Skeletal muscle tissue (tissue), 4 donors: ENCODE results near the gene ST8SIA1. TPM values are rescaled to one million over a fixed set of nuclear protein-coding genes. Genes with fewer than 3 reads are reported as not detected.

Source experiments
- H3K27ac ChIP-seq: one replicate; pipeline ENCODE4 v1.7.0; 2013; ENCODE audit warnings: mild to moderate bottlenecking, low read depth, low read length, inconsistent platforms
- H3K27me3 ChIP-seq, 3 donors: one replicate each; pipeline ENCODE4 v1.7.0; 2013; ENCODE audit warnings: low read length in 3 of 3; ENCODE audit not compliant: control insufficient read depth in 3 of 3, insufficient read depth in 3 of 3
- H3K36me3 ChIP-seq, 3 donors: one replicate each; pipeline ENCODE4 v1.7.0; 2013; ENCODE audit warnings: low read length in 3 of 3; ENCODE audit not compliant: control insufficient read depth in 3 of 3, insufficient read depth in 3 of 3
- H3K4me1 ChIP-seq, 3 donors: one replicate each; pipeline ENCODE4 v1.7.0; 2013; ENCODE audit warnings: low read length in 3 of 3, mild to moderate bottlenecking in 3 of 3; ENCODE audit not compliant: control insufficient read depth in 3 of 3, insufficient read depth in 3 of 3
- H3K4me3 ChIP-seq, 3 donors: one replicate each; pipeline ENCODE4 v1.7.0; 2013; ENCODE audit warnings: low read length in 3 of 3
- H3K9ac ChIP-seq, 3 donors: one replicate each; pipeline ENCODE4 v1.7.0; 2013; ENCODE audit warnings: low read length in 3 of 3, mild to moderate bottlenecking in 3 of 3, moderate library complexity in 2 of 3, low read depth in 1 of 3
- H3K9me3 ChIP-seq, 3 donors: one replicate each; pipeline ENCODE4 v1.7.0; 2013; ENCODE audit warnings: low read length in 3 of 3; ENCODE audit not compliant: control insufficient read depth in 3 of 3
- total RNA-seq: library from RNA; depleted of rRNA; stranded (reverse); fragments of >200 nt; gene quantifications from one replicate; pipeline ENCODE4 v1.2.3, GENCODE V29; 2014
- donor health status: Osteomylitis.

The ST8SIA1 gene
- total RNA-seq, 1 donor from 2014 or later, result 5.2 TPM

- no peaks in the 10 kb centered on the region for H3K36me3 ChIP-seq
- peaks cover 0 to 5% (median 4%) of the 10 kb centered on the region in 3 donors for H3K4me1 ChIP-seq
- no peak overlapping the region for H3K9ac ChIP-seq
- no peaks in the 10 kb centered on the region for H3K9me3 ChIP-seq
- no peak overlapping the region for H3K4me3 ChIP-seq
- H3K27ac ChIP-seq, result no peak overlapping the region
- no peaks in the 10 kb centered on the region for H3K27me3 ChIP-seq
Observed at GRCh38 chr12:22252057-22252456, 82.5 kb downstream of the ST8SIA1 start.

GRCh38 chr12:22250762-22251161 is 83.7 kb downstream of the ST8SIA1 start:
- Histone ChIP-seq H3K9ac (no peak overlapping the region), H3K4me3 (no peak overlapping the region), H3K4me1 (peaks cover 0 to under 1% (median under 1%) of the 10 kb centered on the region in 3 donors), H3K27ac (no peak overlapping the region), H3K36me3 (no peaks in the 10 kb centered on the region), H3K27me3 (no peaks in the 10 kb centered on the region), H3K9me3 (no peaks in the 10 kb centered on the region)

- no peak overlapping the region for H3K27ac ChIP-seq
- H3K4me1 ChIP-seq, result no peaks in the 10 kb centered on the region
- H3K9me3 ChIP-seq, result no peaks in the 10 kb centered on the region
- H3K36me3 ChIP-seq, result no peaks in the 10 kb centered on the region
- no peak overlapping the region for H3K9ac ChIP-seq
- no peak overlapping the region for H3K4me3 ChIP-seq
- no peaks in the 10 kb centered on the region for H3K27me3 ChIP-seq
Observed at GRCh38 chr12:22248571-22249115, 85.9 kb downstream of the ST8SIA1 start.

GRCh38 chr12:22248121-22248520 is 86.4 kb downstream of the ST8SIA1 start:
- Histone ChIP-seq H3K27ac (no peak overlapping the region), H3K9ac (no peak overlapping the region), H3K27me3 (no peaks in the 10 kb centered on the region), H3K4me1 (no peaks in the 10 kb centered on the region), H3K9me3 (no peaks in the 10 kb centered on the region), H3K4me3 (no peak overlapping the region), H3K36me3 (no peaks in the 10 kb centered on the region)

- H3K9me3 ChIP-seq, result no peaks in the 10 kb centered on the region
- H3K36me3 ChIP-seq, result no peaks in the 10 kb centered on the region
- H3K27ac ChIP-seq, result no peak overlapping the region
- H3K4me3 ChIP-seq, result no peak overlapping the region
- H3K9ac ChIP-seq, result no peak overlapping the region
- H3K27me3 ChIP-seq, result no peaks in the 10 kb centered on the region
- no peaks in the 10 kb centered on the region for H3K4me1 ChIP-seq
Observed at GRCh38 chr12:22246217-22246846, 88.2 kb downstream of the ST8SIA1 start.

GRCh38 chr12:22242726-22243125 is 91.8 kb downstream of the ST8SIA1 start:
- H3K4me1 ChIP-seq, result no peaks in the 10 kb centered on the region
- H3K9me3 ChIP-seq, result no peaks in the 10 kb centered on the region
- no peak overlapping the region for H3K4me3 ChIP-seq
- H3K27ac ChIP-seq, result no peak overlapping the region
- no peak overlapping the region for H3K9ac ChIP-seq
- no peaks in the 10 kb centered on the region for H3K36me3 ChIP-seq
- H3K27me3 ChIP-seq, result no peaks in the 10 kb centered on the region

- Histone ChIP-seq H3K9ac (no peak overlapping the region), H3K27ac (no peak overlapping the region), H3K36me3 (no peaks in the 10 kb centered on the region), H3K4me1 (no peaks in the 10 kb centered on the region), H3K9me3 (no peaks in the 10 kb centered on the region), H3K4me3 (no peak overlapping the region), H3K27me3 (no peaks in the 10 kb centered on the region)
Observed at GRCh38 chr12:22238211-22238610, 96.3 kb downstream of the ST8SIA1 start.

GRCh38 chr12:22234561-22234960 is 99.9 kb downstream of the ST8SIA1 start:
- Histone ChIP-seq H3K27ac (no peak overlapping the region), H3K27me3 (no peaks in the 10 kb centered on the region), H3K36me3 (no peaks in the 10 kb centered on the region), H3K9ac (no peak overlapping the region), H3K9me3 (no peaks in the 10 kb centered on the region), H3K4me1 (no peaks in the 10 kb centered on the region), H3K4me3 (no peak overlapping the region)

- H3K36me3 ChIP-seq, result no peaks in the 10 kb centered on the region
- no peaks in the 10 kb centered on the region for H3K27me3 ChIP-seq
- no peak overlapping the region for H3K4me3 ChIP-seq
- no peaks in the 10 kb centered on the region for H3K9me3 ChIP-seq
- H3K9ac ChIP-seq, result no peak overlapping the region
- no peaks in the 10 kb centered on the region for H3K4me1 ChIP-seq
- no peak overlapping the region for H3K27ac ChIP-seq
Observed at GRCh38 chr12:22231836-22232235, 102.7 kb downstream of the ST8SIA1 start.

GRCh38 chr12:22231078-22231477 is 103.4 kb downstream of the ST8SIA1 start:
- H3K9ac ChIP-seq, result no peak overlapping the region
- no peaks in the 10 kb centered on the region for H3K36me3 ChIP-seq
- H3K4me3 ChIP-seq, result no peak overlapping the region
- H3K27me3 ChIP-seq, result no peaks in the 10 kb centered on the region
- no peaks in the 10 kb centered on the region for H3K9me3 ChIP-seq
- no peak overlapping the region for H3K27ac ChIP-seq
- no peaks in the 10 kb centered on the region for H3K4me1 ChIP-seq
